MM.1S (cell line): ENCODE measurements around the gene MARCHF7.
A peak's percentile ranks its signal among the peaks of the same experiment; 100 is the strongest.

Experiments used
- DNase-seq: peaks from one replicate; pipeline ENCODE4 v3.0.0-alpha.2; 2015
- H2AFZ ChIP-seq: fragments of 300-600 bp; sonication (generic); 2 replicates; pipeline ENCODE4 v1.6.0; 2016; ENCODE audit warnings: antibody characterized with exemption, low read length
- H3F3A ChIP-seq: fragments of 300-600 bp; sonication (generic); 2 replicates; pipeline ENCODE4 v1.6.1; 2016; ENCODE audit warnings: mild to moderate bottlenecking, antibody characterized with exemption, low read length, moderate library complexity, mixed read lengths; ENCODE audit not compliant: insufficient read depth
- H3K27ac ChIP-seq: fragments of 300-600 bp; sonication (generic); 2 replicates; pipeline ENCODE4 v1.5.1; 2016; ENCODE audit warnings: mild to moderate bottlenecking, low read length
- H3K27me3 ChIP-seq: fragments of 300-600 bp; sonication (generic); replicated peaks from 2 replicates; pipeline ENCODE4 v1.6.0; 2016; ENCODE audit warnings: low read length; ENCODE audit not compliant: insufficient read depth
- H3K36me3 ChIP-seq: fragments of 300-600 bp; sonication (generic); replicated peaks from 2 replicates; pipeline ENCODE4 v1.6.1; 2016; ENCODE audit warnings: mild to moderate bottlenecking, low read length, mixed read lengths; ENCODE audit not compliant: insufficient read depth
- H3K4me1 ChIP-seq: fragments of 300-600 bp; sonication (generic); 2 replicates; pipeline ENCODE4 v1.6.1; 2016; ENCODE audit warnings: low read length, mixed read lengths
- H3K4me2 ChIP-seq: fragments of 300-600 bp; sonication (generic); 2 replicates; pipeline ENCODE4 v1.6.0; 2016; ENCODE audit warnings: low read depth, low read length
- H3K4me3 ChIP-seq: fragments of 300-600 bp; sonication (generic); 2 replicates; pipeline ENCODE4 v1.5.1; 2016; ENCODE audit warnings: low read length, mixed read lengths
- H3K79me2 ChIP-seq: fragments of 300-600 bp; sonication (generic); 2 replicates; pipeline ENCODE4 v1.6.1; 2016; ENCODE audit warnings: mixed run types, low read length, mixed read lengths
- H3K9ac ChIP-seq: fragments of 300-600 bp; sonication (generic); 2 replicates; pipeline ENCODE4 v1.6.1; 2016; ENCODE audit warnings: low read length, mixed read lengths
- H3K9me2 ChIP-seq: fragments of 300-600 bp; sonication (generic); replicated peaks from 2 replicates; pipeline ENCODE4 v1.6.1; 2016; ENCODE audit warnings: mild to moderate bottlenecking, low read length, mixed read lengths; ENCODE audit not compliant: insufficient read depth
- H3K9me3 ChIP-seq: fragments of 300-600 bp; sonication (generic); replicated peaks from 2 replicates; pipeline ENCODE4 v1.6.1; 2016; ENCODE audit warnings: mild to moderate bottlenecking, low read length, mixed read lengths; ENCODE audit not compliant: insufficient read depth
- H4K20me1 ChIP-seq: fragments of 300-600 bp; sonication (generic); 2 replicates; pipeline ENCODE4 v1.6.1; 2016; ENCODE audit warnings: mild to moderate bottlenecking, low read length, moderate library complexity, mixed read lengths; ENCODE audit not compliant: insufficient read depth
- CTCF ChIP-seq: fragments of 300-600 bp; sonication (generic); IDR thresholded peaks from 2 replicates; pipeline ENCODE4 v1.5.1; 2016; ENCODE audit warnings: antibody characterized with exemption, low read length, mixed read lengths
- EZH2 ChIP-seq: fragments of 300-600 bp; sonication (generic); optimal IDR thresholded peaks from 2 replicates; pipeline ENCODE3; 2017; ENCODE audit warnings: low read depth, mild to moderate bottlenecking, antibody characterized with exemption, low read length, mixed read lengths
- EZH2phosphoT487 ChIP-seq: fragments of 300-600 bp; sonication (generic); IDR thresholded peaks from 2 replicates; pipeline ENCODE4 v1.6.1; 2018; ENCODE audit warnings: antibody characterized with exemption, low read length

The MARCHF7 gene

GRCh38 chr2:159708066-159708760 is 4.1 kb upstream of the MARCHF7 start:
- Histone ChIP-seq H2AFZ (no peak overlapping the region), H3K9me3 (no peaks in the 10 kb centered on the region), H3K36me3 (no peaks in the 10 kb centered on the region), H3K79me2 (peaks cover 15% of the 10 kb centered on the region), H3K27me3 (no peaks in the 10 kb centered on the region), H3K27ac (no peak overlapping the region), H3K9me2 (no peaks in the 10 kb centered on the region), H3K4me2 (no peak overlapping the region), H3K4me3 (no peak overlapping the region), H3F3A (peaks cover 8% of the 10 kb centered on the region), H4K20me1 (no peaks in the 10 kb centered on the region), H3K4me1 (peaks cover 6% of the 10 kb centered on the region), H3K9ac (no peak overlapping the region)
- DNase-seq, result no peak
- TF ChIP-seq EZH2phosphoT487 (no peak), CTCF (no peak), EZH2 (no peak)

- Histone ChIP-seq H3K4me2 (peak overlapping the region; percentile 87), H3K27me3 (no peaks in the 10 kb centered on the region), H4K20me1 (peaks cover 14% of the 10 kb centered on the region), H3K9ac (peak overlapping the region; percentile 92; the same call in 1 of the 2 replicates), H3K4me1 (peaks cover 20% of the 10 kb centered on the region), H3K9me3 (no peaks in the 10 kb centered on the region), H3K36me3 (peaks cover 3% of the 10 kb centered on the region), H3K4me3 (peak overlapping the region; percentile 90), H3K27ac (no peak overlapping the region), H3F3A (peaks cover 8% of the 10 kb centered on the region), H3K79me2 (peaks cover 40% of the 10 kb centered on the region), H2AFZ (no peak overlapping the region; the same call in 1 of the 2 replicates), H3K9me2 (no peaks in the 10 kb centered on the region)
- no peak for DNase-seq
- TF ChIP-seq CTCF (no peak), EZH2 (no peak), EZH2phosphoT487 (no peak)
These were observed 1.6 kb upstream of the MARCHF7 start for GRCh38 chr2:159710601-159711180.

- no peak for DNase-seq
- no peaks in the 10 kb centered on the region for H3K9me2 ChIP-seq
- H3K27me3 ChIP-seq, result no peaks in the 10 kb centered on the region
- peaks cover 8% of the 10 kb centered on the region for H3F3A ChIP-seq
- peak overlapping the region; percentile 90 for H3K27ac ChIP-seq
- H3K36me3 ChIP-seq, result peaks cover 8% of the 10 kb centered on the region
- H3K4me3 ChIP-seq, result peak overlapping the region; percentile 90
- H3K9me3 ChIP-seq, result no peaks in the 10 kb centered on the region
- H3K4me1 ChIP-seq, result peaks cover 20% of the 10 kb centered on the region
- peak overlapping the region; percentile 87 for H3K4me2 ChIP-seq
- no peak for TF ChIP-seq EZH2phosphoT487
- TF ChIP-seq EZH2, result no peak
- TF ChIP-seq CTCF, result no peak
- H2AFZ ChIP-seq, result peak overlapping the region; percentile 85
- peak overlapping the region; percentile 92 for H3K9ac ChIP-seq
- peaks cover 17% of the 10 kb centered on the region for H4K20me1 ChIP-seq
- H3K79me2 ChIP-seq, result peaks cover 50% of the 10 kb centered on the region
These were observed 654 bp upstream of the MARCHF7 start for GRCh38 chr2:159711562-159712142.
